ENCODE results near the gene CCRL2. TPM values are rescaled to one million over a fixed set of nuclear protein-coding genes. Genes with fewer than 3 reads are reported as not detected.
A peak's percentile ranks its signal among the peaks of the same experiment; 100 is the strongest.

The CCRL2 gene
- total and polyA plus RNA-seq, 9 of the 15 experiments (the other 6 are each of a cell fraction or from before 2014, with no cell fraction given), result 3.4 to 5.7 (median 4.0) TPM

- ATAC-seq, result peak; percentile 89
- Histone ChIP-seq H3K79me2 (ENCODE audit: control insufficient read depth, insufficient read depth, low read length) (no peaks in the 10 kb centered on the region), H3K9me1 (ENCODE audit: control insufficient read depth, insufficient read depth, low read length) (no peaks in the 10 kb centered on the region), H3K4me2 (ENCODE audit: insufficient read depth, low read length) (peak overlapping the region; percentile 8; the same call in 1 of the 2 replicates), H3K36me3 (ENCODE audit: control insufficient read depth, insufficient read depth, low read length) (no peaks in the 10 kb centered on the region), H2AFZ (ENCODE audit: low read depth, low read length) (peak overlapping the region; percentile 72), H3K9me3 (replicated peaks; ENCODE audit: control insufficient read depth, insufficient read depth, low read depth, low read length) (no peaks in the 10 kb centered on the region; the same call in 1 of the 2 replicates), H4K20me1 (replicated peaks; ENCODE audit: control insufficient read depth, insufficient read depth, low read length) (no peaks in the 10 kb centered on the region), H3K27me3 (ENCODE audit: control insufficient read depth in 2 of 2, insufficient read depth in 2 of 2, low read length in 2 of 2) (no peaks in the 10 kb centered on the region), H3K4me3 (no peak overlapping the region), H3K9ac (ENCODE audit: insufficient read depth in 1 of 2, low read depth in 2 of 2, low read length in 2 of 2) (no peak overlapping the region), H3K27ac (ENCODE audit: extremely low read depth, low read depth, low read length) (no peak overlapping the region), H3K4me1 (replicated peaks in 1 of 2; ENCODE audit: control insufficient read depth in 2 of 2, insufficient read depth in 2 of 2, low read length in 2 of 2) (peaks cover 6 to 20% of the 10 kb centered on the region in 2 experiments; a peak in 4 of 5 replicates)
- WGBS (ENCODE audit: insufficient coverage, low coverage, missing lambda C conversion rate), result 8% methylated on average over 10 of the region's 10 CpGs
- no TSS peak for BruUV-seq (replicated peaks)
- ChIA-PET CTCF (ENCODE audit: low intra/inter-chr PET ratio) (no interaction called here), POLR2A (interaction anchor here (0.6 to 1.6 kb wide), 3 partner anchors 8 to 37 kb away, joined by 3 to 8 read pairs (median 7); partner anchors contain the start of genes CCR5AS and CCRL2)
- intact Hi-C loops (cut with micrococcal nuclease) (no loop called here), in situ Hi-C loops (cut with MboI) (loop anchor here (25.0 kb wide), 1 partner anchor 1379 kb away; the partner anchor contains the start of gene CLEC3B)
- peak; percentile 36 to 52 (median 46) for DNase-seq (ENCODE audit: extremely low read depth in 1 of 4, low spot score in 3 of 4)
- FAIRE-seq, result no peak
- TF ChIP-seq FOSL1 (tag; conservative IDR thresholded peaks at IDR 0.05) (0 out of 2 replicates have a peak, but pooled peaks have one; percentile 31), RBM25 (IDR thresholded peaks at IDR 0.05; ENCODE audit: low read depth, low read length, severe bottlenecking) (no peak), ZNF133 (CRISPR knock-in tag; IDR thresholded peaks at IDR 0.05) (no peak), THAP7 (CRISPR knock-in tag; IDR thresholded peaks at IDR 0.05) (no peak), ZNF24 (IDR thresholded peaks at IDR 0.05) (no peak), MAZ (CRISPR knock-in tag; conservative IDR thresholded peaks at IDR 0.05 in 1 of 2, IDR thresholded peaks at IDR 0.05 in 1 of 2) (peak; percentile 62 to 85), ZNF785 (CRISPR knock-in tag; IDR thresholded peaks at IDR 0.05) (no peak), NUFIP1 (IDR thresholded peaks at IDR 0.05; ENCODE audit: partially characterized antibody) (no peak), PYGO2 (tag; IDR thresholded peaks at IDR 0.05) (peak; percentile 50; the same call in 1 of the 2 replicates), CBFA2T2 (conservative IDR thresholded peaks at IDR 0.05) (0 out of 2 replicates have a peak, but pooled peaks have one; percentile 22), NR2C1 (IDR thresholded peaks at IDR 0.05) (no peak; the same call in 1 of the 2 replicates), NR2C1 (tag; IDR thresholded peaks at IDR 0.05) (0 out of 2 replicates have a peak, but pooled peaks have one; percentile 7), ZNF347 (CRISPR knock-in tag; IDR thresholded peaks at IDR 0.05; ENCODE audit: low read depth) (no peak), GTF3C2 (IDR thresholded peaks at IDR 0.05; ENCODE audit: borderline replicate concordance, extremely low read depth, insufficient read length) (no peak), LEF1 (IDR thresholded peaks at IDR 0.05) (no peak), HNRNPLL (IDR thresholded peaks at IDR 0.05; ENCODE audit: low read depth, low read length, poor library complexity, severe bottlenecking) (no peak), ZBTB1 (CRISPR knock-in tag; IDR thresholded peaks at IDR 0.05; ENCODE audit: borderline replicate concordance, low read depth) (no peak), NFIX (CRISPR knock-in tag; IDR thresholded peaks at IDR 0.05; ENCODE audit: low read depth) (0 out of 2 replicates have a peak, but pooled peaks have one; percentile 26), TBP (optimal IDR thresholded peaks at IDR 0.05; ENCODE audit: low read depth, low read length) (no peak), ETV5 (CRISPR knock-in tag; IDR thresholded peaks at IDR 0.05; ENCODE audit: low read depth) (no peak), SETDB1 (IDR thresholded peaks at IDR 0.05; ENCODE audit: low read length) (no peak)
Observed at GRCh38 chr3:46416125-46416810, 9.2 kb downstream of the CCRL2 start.
